Lower lobe of right lung (tissue), 2 donors: ENCODE measurements around the gene BORCS6. TPM values are rescaled to one million over a fixed set of nuclear protein-coding genes. Genes with fewer than 3 reads are reported as not detected.
A peak's percentile ranks its signal among the peaks of the same experiment; 100 is the strongest.

Experiments used
- ATAC-seq, 2 donors: fragments of 200-7000 bp; cut with Tn5 transposase; one replicate each; pipeline ENCODE4 v1.9.1; 2020 to 2022; ENCODE audit warnings: mild to moderate bottlenecking in 2 of 2, moderate library complexity in 2 of 2
- DNase-seq: peaks from one replicate; pipeline ENCODE4 v3.0.0-alpha.2; 2020
- H3K27ac ChIP-seq: fragments of 200-600 bp; one replicate; pipeline ENCODE4 v1.8.0; 2022
- H3K27me3 ChIP-seq: fragments of 200-600 bp; one replicate; pipeline ENCODE4 v1.8.0; 2022; ENCODE audit warnings: low read depth
- H3K36me3 ChIP-seq: fragments of 200-600 bp; one replicate; pipeline ENCODE4 v1.8.0; 2022; ENCODE audit warnings: mild to moderate bottlenecking
- H3K4me1 ChIP-seq: fragments of 200-600 bp; one replicate; pipeline ENCODE4 v1.8.0; 2022
- H3K4me3 ChIP-seq: fragments of 200-600 bp; one replicate; pipeline ENCODE4 v1.8.0; 2022; ENCODE audit warnings: mild to moderate bottlenecking
- H3K9me3 ChIP-seq: fragments of 200-600 bp; one replicate; pipeline ENCODE4 v1.8.0; 2022
- CTCF ChIP-seq: fragments of 200-600 bp; IDR thresholded peaks from one replicate; pipeline ENCODE4 v1.8.0; 2022; ENCODE audit warnings: antibody characterized with exemption, mild to moderate bottlenecking
- intact Hi-C: fragments of 100-400 bp; cut with DNase I; formaldehyde crosslinking; loops from one replicate; pipeline ENCODE4 v1.11.0; 2022
- total RNA-seq: library from RNA; stranded (reverse); fragmentation: NEBNext Ultra II Directional; extraction: Animal tissue kit (Norgen Biotek cat#: 25700); gene quantifications from one replicate; pipeline ENCODE4 v1.2.1, GENCODE V29; 2021
- donor health status: DM: no; HTN: yes; CAD: no; lungs with severe emphysema.

The BORCS6 gene
- total RNA-seq, 1 donor from 2014 or later, result 7.7 TPM

- intact Hi-C loops, result no loop called here
- no peak for DNase-seq
- no peaks in the 10 kb centered on the region for H3K9me3 ChIP-seq
- ATAC-seq, result peak in 1 of 2 donors; percentile 51
- no peaks in the 10 kb centered on the region for H3K36me3 ChIP-seq
- no peaks in the 10 kb centered on the region for H3K27me3 ChIP-seq
- H3K4me1 ChIP-seq, result peaks cover 15% of the 10 kb centered on the region
- no peak overlapping the region for H3K27ac ChIP-seq
- no peak for TF ChIP-seq CTCF
- H3K4me3 ChIP-seq, result no peak overlapping the region
These were observed 22.6 kb upstream of the BORCS6 start for GRCh38 chr17:8212312-8213180.

- intact Hi-C loops, result no loop called here
- DNase-seq (no peak), ATAC-seq (peak; percentile 3 to 56)
- no peaks in the 10 kb centered on the region for H3K27me3 ChIP-seq
- H3K27ac ChIP-seq, result peak overlapping the region; percentile 84
- H3K9me3 ChIP-seq, result no peaks in the 10 kb centered on the region
- H3K36me3 ChIP-seq, result no peaks in the 10 kb centered on the region
- peaks cover 15% of the 10 kb centered on the region for H3K4me1 ChIP-seq
- peak overlapping the region; percentile 72 for H3K4me3 ChIP-seq
- no peak for TF ChIP-seq CTCF
These were observed 20.9 kb upstream of the BORCS6 start for GRCh38 chr17:8210761-8211458.

- Histone ChIP-seq H3K9me3 (no peaks in the 10 kb centered on the region), H3K4me1 (peaks cover 15% of the 10 kb centered on the region), H3K27ac (peak within 1 kb of the TSS; percentile 84), H3K4me3 (peak within 1 kb of the TSS; percentile 72), H3K27me3 (no peaks in the 10 kb centered on the region), H3K36me3 (no peaks in the 10 kb centered on the region)
- peak; percentile 94 for DNase-seq
- no peak for TF ChIP-seq CTCF
- peak; percentile 96 to 99 for ATAC-seq
- intact Hi-C loops, result no loop called here
These were observed 20.2 kb upstream of the BORCS6 start, which contains the start of gene AURKB for GRCh38 chr17:8209907-8210760. Gene AURKB (minus strand): TSS chr17:8210575. CDS start chr17:8210224, 351 bp downstream.

GRCh38 chr17:8206536-8206935, 16.6 kb upstream of the BORCS6 start:
- no peaks in the 10 kb centered on the region for H3K9me3 ChIP-seq
- intact Hi-C loops, result no loop called here
- no peak overlapping the region for H3K4me3 ChIP-seq
- no peak for TF ChIP-seq CTCF
- no peak for ATAC-seq
- no peak for DNase-seq
- H3K27ac ChIP-seq, result no peak overlapping the region
- H3K36me3 ChIP-seq, result no peaks in the 10 kb centered on the region
- peaks cover 15% of the 10 kb centered on the region for H3K4me1 ChIP-seq
- H3K27me3 ChIP-seq, result no peaks in the 10 kb centered on the region
